GM21825 (cell line): ENCODE results near the gene ALG13.
"Not testable (repeated sequence)": the region's sequence is repeated elsewhere in the genome, so short reads cannot be mapped to it uniquely, and the experiment has no call there.

Experiments
- ATAC-seq: cut with Tn5 transposase; IDR thresholded peaks from one replicate; pipeline ENCODE4 v1.9.1; 2021; ENCODE audit warnings: mild to moderate bottlenecking, moderate library complexity; ENCODE audit not compliant: unreplicated experiment

ALG13 gene

DNA sequence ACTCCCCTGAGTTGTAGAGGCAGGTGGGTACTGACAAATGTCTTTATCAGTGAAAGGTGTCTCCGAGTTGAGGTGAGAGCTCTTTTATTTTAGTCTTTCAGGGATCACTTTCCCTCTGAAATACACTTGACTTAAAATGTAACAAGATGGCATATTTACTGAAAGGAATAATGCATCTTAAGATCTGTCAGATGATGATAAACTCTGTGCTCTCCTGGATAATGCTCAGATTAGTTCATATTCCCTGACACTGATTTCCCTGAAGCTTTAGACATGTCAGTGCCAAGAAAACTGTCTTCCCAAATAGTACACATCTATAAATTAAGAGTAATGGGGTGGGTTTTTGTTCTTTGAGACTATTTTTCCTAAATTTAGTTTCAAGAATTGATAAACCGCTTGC, 75.5 kb downstream of the ALG13 start:
- no peak for ATAC-seq

DNA sequence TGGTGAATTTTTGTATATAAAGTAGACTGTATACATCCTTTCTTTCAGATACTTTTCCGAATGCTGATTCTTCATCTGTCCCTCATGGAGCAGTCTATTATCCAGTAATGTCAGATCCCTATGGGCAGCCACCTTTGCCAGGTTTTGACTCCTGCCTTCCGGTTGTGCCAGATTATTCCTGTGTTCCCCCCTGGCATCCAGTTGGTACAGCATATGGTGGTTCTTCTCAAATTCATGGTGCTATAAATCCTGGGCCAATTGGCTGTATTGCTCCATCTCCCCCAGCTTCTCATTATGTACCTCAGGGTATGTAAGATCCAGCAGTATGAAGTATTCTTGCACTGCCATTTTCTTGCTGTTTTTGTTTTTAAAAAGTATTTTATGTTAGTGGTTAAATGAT, 78.7 kb downstream of the ALG13 start:
- ATAC-seq = no peak

DNA sequence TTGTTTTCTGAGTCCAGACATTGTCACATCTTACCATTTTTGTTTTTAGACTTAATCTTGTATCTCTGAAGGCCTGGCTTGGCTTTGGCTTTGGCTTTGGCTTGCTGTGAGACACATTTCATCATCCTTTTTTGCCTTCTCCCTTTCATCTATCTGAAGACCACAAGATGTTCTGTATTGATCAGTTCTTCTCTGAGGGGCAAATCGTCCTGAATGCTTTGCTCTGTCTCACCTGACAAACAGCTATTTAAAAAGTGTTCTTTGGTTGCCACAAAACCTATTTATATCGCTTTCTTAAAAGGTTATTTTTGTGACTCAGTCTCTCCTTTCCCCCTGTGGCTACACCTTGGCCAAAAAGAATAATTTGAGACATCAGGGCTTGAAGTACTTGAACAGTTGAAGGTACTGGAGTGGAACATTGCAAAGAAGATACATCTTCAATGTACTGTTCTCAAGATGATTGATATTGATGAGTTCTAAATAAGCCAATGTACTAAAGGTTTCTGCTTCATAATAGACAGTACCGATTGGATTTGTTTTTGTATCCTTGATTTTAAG, 80.7 kb downstream of the ALG13 start:
- ATAC-seq = no peak

- ATAC-seq = no peak
Observed at GRCh38 chrX:111778591-111778990, 97.6 kb downstream of the ALG13 start.

DNA sequence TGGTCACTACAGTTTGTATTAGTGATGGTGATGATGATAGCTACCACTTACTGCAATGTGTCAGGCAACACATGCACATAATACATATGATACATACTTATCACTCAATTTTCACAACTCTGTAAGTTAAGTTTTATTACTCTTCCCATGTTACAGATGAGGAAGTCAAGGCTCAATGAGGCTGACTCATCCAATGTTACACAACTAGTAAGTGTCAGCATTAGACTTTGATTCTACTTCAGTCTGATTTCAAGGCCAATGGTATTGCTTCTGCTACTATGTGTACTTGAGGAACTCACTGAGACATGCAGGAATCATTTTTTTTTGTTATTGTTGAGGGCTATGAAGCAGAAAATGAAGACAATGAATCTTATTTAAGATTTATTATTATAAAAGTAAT, 98.6 kb downstream of the ALG13 start:
- no peak for ATAC-seq

DNA sequence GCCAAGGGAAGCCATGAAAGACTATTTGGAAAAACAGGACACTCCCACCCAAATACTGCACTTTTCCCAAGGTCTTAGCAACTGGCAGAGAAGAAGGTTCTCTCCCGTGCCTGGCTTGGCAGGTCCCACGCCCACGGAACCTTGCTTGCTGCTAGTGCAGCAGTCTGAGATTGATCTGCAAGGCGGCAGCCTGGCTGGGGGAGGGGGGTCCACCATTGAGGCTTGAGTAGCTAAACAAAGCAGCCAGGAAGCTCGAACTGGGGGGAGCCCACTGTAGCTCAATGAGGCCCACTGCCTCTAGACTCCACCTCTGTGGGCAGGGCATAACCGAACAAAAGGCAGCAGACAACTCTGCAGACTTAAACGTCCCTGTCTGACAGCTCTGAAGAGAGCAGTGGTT, 103.7 kb downstream of the ALG13 start:
- no peak for ATAC-seq

- ATAC-seq = not testable (repeated sequence)
Observed at GRCh38 chrX:111790054-111790453, 109.1 kb downstream of the ALG13 start.
